CD4-positive, alpha-beta T cell treated with Interleukin-6 at 100 ng/mL for 8 hours (primary cell): ENCODE results near the gene GRSF1.
A peak's percentile ranks its signal among the peaks of the same experiment; 100 is the strongest.
"Not testable (repeated sequence)": the region's sequence is repeated elsewhere in the genome, so short reads cannot be mapped to it uniquely, and the experiment has no call there.

Experiments
- DNase-seq: peaks from one replicate; pipeline ENCODE4 v3.0.0-alpha.2; 2020; ENCODE audit warnings: mixed read lengths, low spot score

Gene GRSF1, protein sequence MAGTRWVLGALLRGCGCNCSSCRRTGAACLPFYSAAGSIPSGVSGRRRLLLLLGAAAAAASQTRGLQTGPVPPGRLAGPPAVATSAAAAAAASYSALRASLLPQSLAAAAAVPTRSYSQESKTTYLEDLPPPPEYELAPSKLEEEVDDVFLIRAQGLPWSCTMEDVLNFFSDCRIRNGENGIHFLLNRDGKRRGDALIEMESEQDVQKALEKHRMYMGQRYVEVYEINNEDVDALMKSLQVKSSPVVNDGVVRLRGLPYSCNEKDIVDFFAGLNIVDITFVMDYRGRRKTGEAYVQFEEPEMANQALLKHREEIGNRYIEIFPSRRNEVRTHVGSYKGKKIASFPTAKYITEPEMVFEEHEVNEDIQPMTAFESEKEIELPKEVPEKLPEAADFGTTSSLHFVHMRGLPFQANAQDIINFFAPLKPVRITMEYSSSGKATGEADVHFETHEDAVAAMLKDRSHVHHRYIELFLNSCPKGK

DNA sequence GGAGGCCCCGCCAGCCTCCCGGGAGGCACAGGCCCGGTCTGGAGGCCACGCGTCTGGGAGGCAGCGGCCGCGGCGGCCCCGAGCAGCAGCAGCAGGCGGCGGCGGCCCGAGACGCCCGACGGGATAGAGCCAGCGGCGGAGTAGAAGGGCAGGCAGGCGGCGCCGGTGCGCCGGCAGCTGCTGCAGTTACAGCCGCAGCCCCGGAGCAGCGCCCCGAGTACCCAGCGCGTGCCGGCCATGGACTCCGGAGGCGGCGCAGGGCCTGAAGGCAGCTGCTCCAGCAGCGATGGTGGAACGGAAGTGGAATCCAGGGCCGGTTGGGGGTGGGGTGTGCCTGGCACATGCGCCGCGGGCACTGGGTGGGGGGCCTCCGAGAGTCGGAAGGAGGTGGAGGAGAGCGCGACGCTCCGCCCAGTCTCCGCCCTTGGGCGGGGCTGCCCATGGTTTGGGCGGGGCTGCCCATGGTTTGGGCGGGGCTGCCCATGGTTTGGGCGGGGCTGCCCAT is at the start of gene GRSF1:
TSS of gene GRSF1 (minus strand) at position 302 of the 505 bp plus-strand sequence. CDS start at position 239, 63 bp downstream.
- DNase-seq, result peak; percentile 95

DNA sequence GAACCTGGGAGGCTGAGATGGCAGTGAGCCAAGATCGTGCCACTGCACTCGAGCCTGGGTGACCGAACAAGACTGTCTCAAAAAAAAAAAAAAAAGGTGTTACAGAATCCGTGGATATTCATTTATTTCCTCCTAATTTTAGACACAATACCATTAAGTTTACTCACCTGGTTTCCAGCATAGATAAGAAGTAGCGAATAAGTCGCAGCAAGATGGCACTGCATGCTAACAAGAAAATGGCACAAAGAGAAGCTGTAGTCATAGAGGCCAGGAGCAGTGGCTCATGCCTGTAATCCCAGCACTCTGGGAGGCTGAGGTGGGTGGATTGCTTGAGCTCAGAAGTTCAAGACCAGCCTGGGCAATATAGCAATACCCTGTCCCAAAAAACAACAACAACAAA is 45.5 kb upstream of the GRSF1 start:
- no peak for DNase-seq

DNA sequence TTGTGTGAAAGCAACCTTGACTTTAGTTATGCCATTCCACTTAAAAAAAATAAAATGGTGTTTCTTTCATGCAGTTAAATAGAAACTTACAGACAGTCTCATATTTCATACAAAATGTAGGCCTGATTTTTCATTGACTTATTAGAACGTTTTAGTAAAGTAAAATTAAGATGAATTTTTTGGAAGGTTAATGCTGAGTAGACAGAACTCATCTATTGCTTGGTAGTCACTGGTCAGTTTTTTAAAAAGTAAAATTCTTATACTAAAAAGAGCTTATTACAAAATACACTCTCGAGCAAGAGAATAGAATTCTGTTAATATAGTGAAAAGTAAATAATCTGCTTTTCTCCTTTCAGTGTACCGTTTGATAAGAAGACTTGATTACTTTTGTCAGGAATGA is 41.0 kb upstream of the GRSF1 start:
- DNase-seq, result no peak

DNA sequence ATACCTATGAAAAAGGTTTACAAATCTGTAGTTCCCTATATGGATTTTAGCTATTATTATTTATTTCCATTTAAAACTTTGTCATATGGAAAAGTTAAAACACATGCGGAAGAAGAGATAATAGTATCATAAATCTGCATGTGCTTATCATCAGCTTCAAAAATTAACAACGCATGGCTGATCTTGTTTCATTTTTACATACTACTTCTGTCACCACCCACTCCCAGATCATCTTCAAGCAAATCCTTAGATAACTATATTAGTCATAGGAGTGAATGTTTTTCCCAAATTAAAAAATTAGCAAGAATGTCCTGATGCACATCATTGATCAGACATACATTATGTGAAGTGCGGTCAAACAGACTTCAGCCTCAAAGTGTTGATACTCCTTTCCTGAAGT is 37.9 kb upstream of the GRSF1 start:
- DNase-seq, result no peak

DNA sequence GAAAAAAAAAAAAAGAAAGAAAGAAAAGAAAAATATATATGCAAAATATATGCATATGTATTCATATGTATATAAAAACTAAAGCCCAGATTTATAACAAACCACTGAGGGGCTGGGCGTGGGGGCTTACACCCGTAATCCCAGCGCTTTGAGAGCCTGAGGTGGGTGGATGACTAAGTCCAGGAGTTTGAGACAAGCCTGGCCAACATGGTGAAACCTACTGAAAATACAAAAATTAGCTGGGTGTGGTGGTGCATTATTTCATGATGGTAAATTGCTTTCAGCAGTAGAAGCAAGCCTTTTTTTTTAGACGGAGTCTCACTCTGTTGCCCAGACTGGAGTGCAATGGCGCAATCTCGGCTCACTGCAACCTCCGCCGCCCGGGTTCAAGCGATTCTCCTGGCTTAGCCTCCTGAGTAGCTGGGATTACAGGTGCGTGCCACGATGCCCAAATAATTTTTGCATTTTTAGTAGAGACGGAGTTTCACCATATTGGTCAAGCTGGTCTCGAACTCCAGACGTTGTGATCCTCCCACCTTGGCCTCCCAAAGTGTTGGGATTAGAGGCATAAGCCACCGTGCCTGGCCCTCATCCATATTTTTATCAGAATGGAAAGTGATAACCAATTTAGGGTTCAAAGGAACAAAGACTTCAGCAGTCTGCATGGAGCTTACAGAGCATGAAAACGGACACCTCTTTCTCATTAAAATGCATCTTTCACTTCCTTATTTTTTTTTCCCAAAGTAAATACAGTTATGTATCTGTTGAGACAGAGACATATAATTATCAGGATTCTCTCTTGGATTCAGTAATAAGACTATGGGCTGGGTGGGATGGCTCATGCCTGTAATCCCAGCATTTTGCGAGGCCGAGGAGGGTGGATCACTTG is 34.8 kb upstream of the GRSF1 start:
- no peak for DNase-seq

DNA sequence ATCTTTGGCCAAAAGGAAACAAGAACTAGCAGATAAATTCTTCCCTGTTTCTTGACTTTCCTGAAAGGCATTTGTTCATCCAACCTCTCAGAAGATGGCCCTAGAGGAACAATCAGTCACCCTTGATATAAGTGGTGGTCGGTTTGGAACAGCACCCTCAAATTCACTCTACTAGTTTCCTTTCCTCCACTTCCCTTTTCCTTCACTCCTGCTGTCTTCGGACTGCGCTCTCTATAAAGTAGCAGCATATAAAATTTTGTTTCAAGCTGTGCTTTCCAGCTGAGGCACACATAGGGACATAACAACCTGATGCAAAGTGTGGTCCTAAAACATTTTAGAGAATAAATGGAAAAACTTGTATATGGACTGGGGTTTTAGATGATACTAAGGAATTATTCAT is 33.5 kb upstream of the GRSF1 start:
- DNase-seq, result no peak

DNA sequence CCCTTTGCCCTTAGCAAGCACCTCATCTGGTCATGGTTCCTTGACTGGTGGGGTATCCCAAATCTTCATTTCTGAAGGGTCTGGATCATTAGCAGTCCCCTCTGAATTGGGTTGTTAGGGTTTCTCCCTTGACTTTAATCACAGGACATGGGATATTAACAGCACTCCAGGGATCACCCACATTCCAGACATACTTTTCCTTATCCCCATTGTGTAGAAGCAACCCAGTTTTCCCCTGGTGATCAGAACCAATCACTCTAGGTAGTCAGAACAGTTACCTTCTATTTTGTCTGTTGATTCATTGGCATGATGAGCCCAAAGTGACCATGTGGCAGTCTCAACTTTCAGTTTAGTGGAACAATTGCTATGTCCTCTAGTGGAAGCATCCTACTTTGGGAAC is 29.1 kb upstream of the GRSF1 start:
- no peak for DNase-seq

DNA sequence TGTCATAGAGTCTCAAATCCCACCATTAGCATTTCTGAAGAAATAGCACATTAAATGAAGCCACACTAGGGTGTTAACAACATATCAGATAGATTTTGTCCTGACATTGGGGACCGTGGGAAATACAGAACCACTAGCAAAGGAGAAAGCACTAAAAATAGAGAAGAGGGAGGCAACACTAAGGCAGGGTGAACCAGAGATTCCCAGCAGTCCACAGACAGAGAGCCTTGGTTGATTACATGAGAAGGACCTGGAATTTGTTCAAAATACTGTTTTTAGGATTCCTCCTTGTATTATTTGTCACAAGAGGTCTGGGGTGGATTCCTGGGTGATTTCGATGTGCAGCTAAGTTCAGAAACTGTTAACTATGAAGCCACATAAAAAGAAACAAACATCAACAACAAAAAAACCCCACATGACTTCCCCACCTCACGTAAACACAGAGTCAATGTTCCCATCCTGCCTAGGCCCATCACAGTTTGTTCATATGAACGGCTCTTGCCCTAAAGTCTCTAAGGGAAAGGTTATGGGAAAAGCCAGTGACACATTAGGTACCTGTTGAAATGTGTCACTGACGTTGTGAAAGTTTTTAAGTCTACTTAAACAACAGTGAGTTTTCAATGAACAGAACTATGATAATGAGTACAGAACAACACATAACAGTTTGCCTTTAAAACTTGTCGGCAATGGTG is 23.6 kb upstream of the GRSF1 start:
- no peak for DNase-seq

DNA sequence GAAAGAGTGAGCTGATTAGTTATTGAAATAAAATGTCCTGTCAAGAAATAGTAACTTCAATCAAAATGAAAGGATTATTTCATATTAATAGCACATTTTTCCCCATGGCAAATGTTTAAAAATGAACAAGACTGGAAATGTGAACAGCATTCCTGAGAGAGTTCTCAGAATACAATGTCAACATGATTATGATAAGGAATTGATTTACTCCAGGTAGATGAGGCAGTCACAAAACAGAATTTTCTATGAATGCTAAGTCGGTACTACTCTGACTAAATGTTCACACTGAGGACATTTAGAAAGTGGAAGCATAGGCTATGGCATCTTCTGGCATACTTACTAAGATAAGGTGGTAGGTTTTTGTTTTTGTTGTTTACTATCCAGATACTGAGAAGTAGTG is 19.4 kb upstream of the GRSF1 start:
- DNase-seq, result no peak

DNA sequence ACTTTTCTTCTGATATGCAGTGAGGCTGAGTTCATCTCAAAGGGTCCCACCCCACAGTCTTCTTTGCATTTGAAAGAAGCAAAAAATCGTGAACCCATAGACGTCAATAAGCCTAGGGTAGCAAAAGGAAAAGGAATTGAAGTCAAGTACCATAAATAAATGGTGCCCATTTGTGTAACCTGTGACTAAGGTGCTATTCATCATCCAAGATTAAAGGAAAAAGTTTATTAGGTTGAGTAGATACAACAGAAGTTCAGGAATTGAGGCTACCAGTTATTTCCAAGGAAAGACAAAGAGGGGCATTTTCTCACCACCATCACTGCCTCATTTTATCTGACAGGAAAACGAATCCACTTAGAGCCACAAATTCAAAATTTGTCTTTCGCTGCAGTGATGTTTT is 18.8 kb upstream of the GRSF1 start:
- DNase-seq, result no peak

DNA sequence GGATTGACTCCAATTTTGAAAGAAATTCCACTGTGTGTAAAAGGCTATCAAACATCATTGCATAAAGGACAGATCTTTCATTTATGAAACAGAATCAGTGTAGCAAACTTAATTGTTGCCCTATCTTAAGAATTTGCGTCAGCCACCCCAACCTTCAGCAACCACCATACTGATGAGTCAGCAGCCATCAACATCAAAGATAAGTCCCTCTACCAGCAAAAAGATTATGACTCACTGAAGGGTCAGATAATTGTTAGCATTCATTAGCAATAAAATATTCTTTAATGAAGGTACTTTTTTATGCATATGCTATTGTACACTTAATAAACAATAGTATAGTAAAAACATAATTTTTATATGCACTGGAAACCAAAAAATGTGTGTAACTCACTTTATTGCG is 15.8 kb upstream of the GRSF1 start:
- no peak for DNase-seq

DNA sequence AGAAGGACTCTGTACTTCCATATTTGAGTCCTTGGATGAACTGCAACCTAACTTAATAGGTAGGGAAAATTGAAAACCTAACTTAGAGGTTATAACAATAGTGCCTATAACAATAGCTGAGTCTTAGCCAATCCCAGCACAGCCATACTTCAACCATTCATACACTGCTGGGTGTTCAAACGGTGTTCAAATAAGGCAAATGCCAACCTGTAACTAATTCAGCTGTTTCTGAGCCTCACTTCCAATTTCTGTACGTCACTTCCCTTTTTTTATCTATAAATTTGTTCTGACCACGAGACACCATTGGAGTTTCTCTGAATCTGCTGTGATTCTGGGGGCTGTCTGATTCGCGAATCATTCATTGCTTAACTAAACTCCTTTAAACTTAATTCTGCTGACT is 9.6 kb upstream of the GRSF1 start:
- DNase-seq, result no peak

DNA sequence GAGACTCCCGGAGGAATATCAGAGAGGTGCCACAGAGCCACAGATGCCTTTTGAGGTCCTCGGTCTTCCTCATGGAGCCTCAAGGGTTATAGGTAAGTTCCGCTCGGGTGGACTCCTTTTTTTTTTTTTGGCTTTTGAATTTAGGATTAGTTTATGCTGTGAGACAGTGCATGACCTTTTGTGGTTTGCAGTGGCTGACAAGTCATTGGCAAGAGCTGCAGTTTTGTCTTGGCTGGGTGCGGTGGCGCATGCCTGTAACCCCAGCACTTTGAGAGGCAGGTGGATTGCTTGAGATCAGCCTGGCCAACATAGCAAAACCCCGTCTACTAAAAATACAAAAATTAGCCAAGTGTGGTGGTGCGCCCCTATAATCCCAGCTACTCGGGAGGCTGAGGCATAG is 4.5 kb upstream of the GRSF1 start:
- no peak for DNase-seq

DNA sequence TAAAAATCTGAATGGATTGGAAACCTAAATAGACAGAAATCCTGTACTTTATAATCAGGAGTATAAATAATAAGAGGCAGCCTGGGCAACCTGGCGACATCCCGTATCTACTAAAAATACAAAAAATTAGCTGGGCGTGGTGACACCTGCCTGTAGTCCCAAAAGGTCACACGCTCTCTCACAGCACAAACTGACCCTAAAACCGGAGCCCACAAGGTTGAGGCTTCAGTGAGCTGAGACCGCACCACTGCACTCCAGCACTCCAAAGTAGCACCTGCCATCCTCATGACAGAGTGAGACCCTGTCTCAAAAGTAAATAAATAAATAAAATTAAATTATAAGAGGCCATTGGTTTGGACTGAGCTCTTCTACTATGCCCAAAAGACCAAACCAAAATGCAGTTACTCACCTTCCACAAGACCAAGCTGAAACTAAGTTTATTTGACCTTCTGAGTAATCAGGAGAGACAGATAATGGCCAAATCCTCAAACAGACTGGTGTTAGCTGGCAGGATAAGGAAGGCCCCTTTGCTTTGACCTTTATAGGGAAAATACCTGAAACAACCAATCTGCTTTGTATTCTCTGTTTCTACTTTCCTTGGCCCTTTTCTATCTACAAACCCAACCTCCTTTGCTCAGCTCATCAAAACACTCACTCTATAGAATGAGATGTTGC is 3.2 kb upstream of the GRSF1 start:
- no peak for DNase-seq

DNA sequence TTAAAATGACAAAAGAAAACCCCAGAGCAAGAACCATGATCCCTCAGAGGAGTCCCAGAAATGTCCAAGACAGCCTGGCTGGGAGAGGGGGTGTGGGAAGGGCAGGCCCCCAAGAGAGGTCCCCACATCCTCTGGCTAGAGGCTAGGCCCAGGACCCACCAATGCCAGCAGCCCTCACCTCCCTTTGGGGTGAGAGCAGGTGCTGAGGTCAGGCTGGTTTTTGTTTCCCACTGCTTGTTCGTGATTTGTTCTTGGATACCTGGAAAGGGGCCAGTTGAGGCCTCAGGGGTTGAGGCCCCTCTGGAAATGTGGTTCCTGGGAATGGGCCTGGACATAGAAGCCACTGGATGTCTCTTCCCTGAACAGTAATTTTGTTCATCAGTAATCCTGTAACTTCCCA is 2.3 kb upstream of the GRSF1 start:
- DNase-seq, result no peak

DNA sequence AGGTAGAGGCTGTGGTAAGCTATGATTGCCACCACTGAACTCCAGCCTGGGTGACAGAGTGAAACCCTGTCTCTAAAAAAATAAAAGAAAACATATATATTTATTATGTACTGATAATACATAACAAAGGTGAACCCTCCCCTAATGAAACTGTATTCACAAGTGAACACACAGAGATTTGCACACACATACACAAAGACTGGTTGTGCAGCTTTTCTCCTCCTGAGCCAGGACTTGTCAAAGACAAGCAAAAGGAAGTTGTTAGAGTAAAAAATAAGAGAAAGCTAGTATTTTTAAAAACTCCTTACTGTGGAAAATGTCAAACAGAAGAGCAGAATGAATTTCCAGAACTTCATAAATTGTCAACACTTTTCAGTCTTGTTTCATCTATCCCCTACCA is 1.5 kb upstream of the GRSF1 start:
- DNase-seq, result no peak

DNA sequence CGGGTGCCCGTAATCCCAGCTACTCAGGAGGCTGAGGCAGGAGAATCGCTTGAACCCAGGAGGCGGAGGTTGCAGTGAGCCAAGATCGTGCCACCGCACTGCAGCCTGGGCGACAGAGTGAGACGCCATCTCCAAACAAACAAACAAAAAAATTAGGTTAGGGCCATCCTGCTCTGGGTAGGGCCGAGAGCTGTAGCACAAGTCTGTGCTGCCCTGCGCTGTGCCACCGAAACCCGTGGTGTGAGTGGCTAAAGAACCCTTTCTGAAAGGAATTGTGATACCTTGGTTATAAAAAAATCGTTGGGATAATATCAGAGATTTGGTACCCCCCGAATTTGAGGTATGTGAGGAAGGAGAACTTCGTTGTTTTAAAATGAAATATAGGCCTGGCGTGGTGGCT is 941 bp upstream of the GRSF1 start:
- DNase-seq, result not testable (repeated sequence)

DNA sequence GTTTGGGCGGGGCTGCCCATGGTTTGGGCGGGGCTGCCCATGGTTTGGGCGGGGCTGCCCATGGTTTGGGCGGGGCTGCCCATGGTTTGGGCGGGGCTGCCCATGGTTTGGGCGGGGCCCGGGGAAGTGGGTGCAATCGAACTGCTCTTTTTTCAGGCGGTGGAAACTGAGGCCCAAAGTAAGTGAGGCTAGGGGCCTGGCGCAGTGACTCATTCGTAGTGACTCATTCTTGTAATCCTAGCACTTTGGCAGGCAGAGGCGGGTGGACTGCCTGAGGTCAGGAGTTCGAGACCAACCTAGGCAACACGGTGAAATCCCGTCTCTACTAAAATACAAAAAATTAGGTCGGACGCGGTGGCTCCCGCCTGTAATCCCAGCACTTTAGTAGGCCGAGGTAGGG is 447 bp upstream of the GRSF1 start:
- peak; percentile 58 for DNase-seq

DNA sequence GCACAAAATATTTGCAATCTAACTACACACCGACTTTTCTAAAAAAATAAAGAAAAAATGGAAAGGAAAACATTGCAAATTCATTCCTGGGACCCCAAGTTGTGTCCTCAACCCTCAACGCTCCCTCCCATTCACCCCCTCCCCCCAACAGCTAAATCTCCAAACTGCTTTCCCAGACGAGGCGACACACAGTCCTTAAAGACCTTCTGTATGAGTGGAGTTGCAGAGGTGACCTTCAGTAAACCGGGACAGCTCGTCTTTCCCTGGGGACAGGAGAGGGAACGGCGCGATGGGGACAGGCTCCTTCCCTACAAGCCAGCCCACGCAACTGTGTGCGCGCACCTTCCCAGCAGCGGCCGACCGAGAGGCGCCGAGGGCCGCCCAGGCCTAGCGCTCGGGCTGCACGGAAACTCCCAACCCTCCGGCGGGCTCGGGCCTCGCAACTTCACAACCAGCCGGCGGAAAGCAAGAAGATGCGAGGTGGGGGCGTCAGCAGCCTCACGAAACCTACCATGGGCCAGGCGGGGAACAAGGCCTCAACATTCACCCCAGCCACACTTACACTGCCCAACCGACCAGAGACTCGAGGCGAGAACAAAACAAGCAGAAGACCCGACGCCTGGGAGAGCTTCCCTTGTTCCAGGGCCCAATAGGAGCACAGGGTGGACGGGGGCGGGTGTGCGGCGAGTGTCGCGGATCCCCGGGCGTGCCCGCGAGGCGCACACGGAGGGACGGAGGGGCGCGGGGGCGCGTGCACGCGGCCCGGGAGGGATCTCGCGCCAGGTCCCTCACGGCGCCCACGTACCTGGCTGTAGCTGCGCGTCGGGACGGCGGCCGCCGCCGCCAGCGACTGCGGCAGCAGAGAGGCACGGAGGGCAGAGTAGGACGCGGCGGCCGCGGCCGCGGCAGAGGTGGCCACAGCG is 763 bp downstream of the GRSF1 start:
- peak; percentile 42 for DNase-seq

DNA sequence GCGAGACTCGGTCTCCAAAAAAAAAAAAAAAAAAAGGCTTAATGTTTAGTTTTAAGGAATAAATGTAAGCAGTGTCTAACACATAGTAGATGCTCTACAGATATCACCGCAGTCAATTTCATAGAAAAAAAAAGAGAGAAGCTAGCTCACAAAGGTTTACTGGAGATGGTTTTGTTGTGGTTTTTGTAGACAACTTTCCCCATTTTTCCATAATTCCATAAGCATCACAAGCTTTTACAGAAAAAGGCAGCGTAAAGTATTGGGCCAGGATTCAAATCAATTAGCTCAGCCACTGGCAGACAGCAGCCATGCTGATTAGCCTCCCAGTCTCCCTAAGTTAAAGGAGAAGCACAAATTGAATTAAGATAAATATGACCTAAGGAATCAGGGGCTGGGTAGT is 1.5 kb downstream of the GRSF1 start:
- no peak for DNase-seq

DNA sequence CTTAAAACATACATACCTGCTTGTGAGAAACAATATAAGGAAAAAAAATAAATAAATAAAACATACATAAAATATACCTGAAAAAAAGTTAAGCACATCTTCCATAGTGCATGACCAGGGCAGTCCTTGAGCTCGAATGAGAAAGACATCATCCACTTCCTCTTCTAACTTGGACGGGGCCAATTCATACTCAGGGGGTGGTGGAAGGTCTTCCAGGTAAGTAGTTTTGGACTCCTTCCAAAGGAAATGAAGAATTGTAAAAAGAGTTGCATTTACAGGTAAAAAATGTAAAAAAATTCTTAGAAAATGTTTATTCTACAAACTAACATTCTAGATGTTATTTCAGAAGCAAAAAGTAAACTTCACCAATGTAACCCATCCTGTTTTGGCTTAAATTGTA is 3.6 kb downstream of the GRSF1 start:
- no peak for DNase-seq
